ENCODE data around the gene BRD4.

BRD4 gene

GRCh38 chr19:15187026-15188007, 145.0 kb downstream of the BRD4 start:
- no peak for DNase-seq

All from stimulated activated CD4-positive, alpha-beta T cell treated with anti-CD3 and anti-CD28 coated beads, Interleukin-4, amount 100 ng/mL, for 24 hours (primary cell).